GM06990 (cell line): ENCODE measurements around the gene AHSA1.
A peak's percentile ranks its signal among the peaks of the same experiment; 100 is the strongest.

Source experiments
- DNase-seq: peaks from one replicate; pipeline ENCODE4 v3.0.0-alpha.2; 2011; ENCODE audit not compliant: insufficient read length; ENCODE audit errors: extremely low read depth
- H3K27me3 ChIP-seq: replicated peaks from 2 replicates; pipeline ENCODE4 v1.6.0; 2011; ENCODE audit warnings: low read length; ENCODE audit not compliant: control insufficient read depth, insufficient read depth
- H3K36me3 ChIP-seq: 2 replicates; pipeline ENCODE4 v1.5.1; 2011; ENCODE audit warnings: low read length; ENCODE audit not compliant: control insufficient read depth, insufficient read depth
- H3K4me3 ChIP-seq: replicated peaks from 2 replicates; pipeline ENCODE4 v1.5.1; 2011; ENCODE audit warnings: low read depth, mild to moderate bottlenecking, control low read depth, low read length
- CTCF ChIP-seq: IDR thresholded peaks from 2 replicates; pipeline ENCODE4 v1.5.1; 2011; ENCODE audit warnings: low read length, control low read depth, mild to moderate bottlenecking, inconsistent platforms; ENCODE audit not compliant: insufficient read depth, poor library complexity, severe bottlenecking

Gene AHSA1

GRCh38 chr14:77495334-77495733 is 37.4 kb downstream of the AHSA1 start:
- H3K36me3 ChIP-seq = no peaks in the 10 kb centered on the region
- no peak for DNase-seq
- no peak for TF ChIP-seq CTCF
- no peak overlapping the region for H3K4me3 ChIP-seq
- peaks cover 5% of the 10 kb centered on the region; the same call in 1 of the 2 replicates for H3K27me3 ChIP-seq

GRCh38 chr14:77498120-77498979 is 40.5 kb downstream of the AHSA1 start, which contains the start of gene ISM2:
Gene ISM2 (minus strand): TSS chr14:77498816. CDS start chr14:77498793, 23 bp downstream.
- DNase-seq = peak; percentile 62
- Histone ChIP-seq H3K4me3 (peak within 1 kb of the TSS; percentile 56), H3K27me3 (peaks cover 5% of the 10 kb centered on the region; the same call in 1 of the 2 replicates), H3K36me3 (no peaks in the 10 kb centered on the region)
- TF ChIP-seq CTCF = no peak

GRCh38 chr14:77498984-77499527 is 41.2 kb downstream of the AHSA1 start:
- H3K27me3 ChIP-seq = peaks cover 5% of the 10 kb centered on the region; the same call in 1 of the 2 replicates
- peak; percentile 26 for DNase-seq
- peak overlapping the region; percentile 56 for H3K4me3 ChIP-seq
- TF ChIP-seq CTCF = no peak
- no peaks in the 10 kb centered on the region for H3K36me3 ChIP-seq

- peaks cover 5% of the 10 kb centered on the region; the same call in 1 of the 2 replicates for H3K27me3 ChIP-seq
- H3K36me3 ChIP-seq = no peaks in the 10 kb centered on the region
- no peak for DNase-seq
- H3K4me3 ChIP-seq = no peak overlapping the region
- no peak for TF ChIP-seq CTCF
Observed at GRCh38 chr14:77502109-77502782, 44.4 kb downstream of the AHSA1 start.

- no peak overlapping the region for H3K4me3 ChIP-seq
Observed at GRCh38 chr14:77503138-77503537, 45.2 kb downstream of the AHSA1 start.

More at GRCh38 chr14:77503138-77503537, 45.2 kb downstream of the AHSA1 start:
- Histone ChIP-seq H3K36me3 (no peaks in the 10 kb centered on the region), H3K27me3 (0 out of 2 replicates have a peak, but pooled peaks cover 2% of the 10 kb centered on the region)
- DNase-seq = no peak
- TF ChIP-seq CTCF = no peak
